NB4 (cell line): ENCODE data around the gene FGFR4.
A peak's percentile ranks its signal among the peaks of the same experiment; 100 is the strongest.
"Not testable (repeated sequence)": the region's sequence is repeated elsewhere in the genome, so short reads cannot be mapped to it uniquely, and the experiment has no call there.

ENCODE experiments used
- DNase-seq: peaks from one replicate; pipeline ENCODE4 v3.0.0; 2010; ENCODE audit warnings: low read depth
- H3K4me3 ChIP-seq: one replicate; pipeline ENCODE4 v1.5.1; 2011; ENCODE audit warnings: mild to moderate bottlenecking, low read depth, low read length, moderate library complexity
- MYC ChIP-seq: IDR thresholded peaks from 2 replicates; pipeline ENCODE4 v1.6.1; 2011; ENCODE audit warnings: low read depth, low read length
- POLR2A ChIP-seq: IDR thresholded peaks from 2 replicates; pipeline ENCODE4 v1.6.1; 2011; ENCODE audit warnings: mild to moderate bottlenecking; ENCODE audit not compliant: insufficient read length; ENCODE audit errors: extremely low read depth
- TF ChIP-seq, protein P1 (sequence below): IDR thresholded peaks from one replicate; pipeline ENCODE4 v1.5.1; 2012; ENCODE audit warnings: low read depth, low read length
- TF ChIP-seq, protein P2 (sequence below): IDR thresholded peaks from 2 replicates; pipeline ENCODE4 v1.6.1; 2011; ENCODE audit warnings: low read depth, low read length

Gene FGFR4

DNA sequence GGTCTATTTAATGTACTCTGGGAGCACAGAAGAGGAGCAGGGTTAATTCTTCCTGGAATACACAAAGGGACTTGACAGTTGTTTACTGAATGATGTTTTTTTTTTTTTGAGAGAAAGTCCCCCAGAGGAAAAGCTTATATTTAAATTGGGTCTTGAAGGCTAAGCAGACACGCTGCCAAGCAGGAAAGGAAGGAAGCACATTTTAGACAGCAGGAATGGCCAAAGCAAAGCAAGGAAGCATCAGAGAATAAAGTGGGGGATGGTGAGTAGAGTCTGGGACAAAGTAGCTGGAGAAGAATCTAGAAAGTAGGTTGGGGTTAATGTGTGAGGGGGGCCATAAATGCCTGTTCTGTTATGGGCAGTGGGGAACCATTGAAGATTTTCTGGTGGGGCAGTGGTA, 42.8 kb upstream of the FGFR4 start:
- no peak overlapping the region for H3K4me3 ChIP-seq
- TF ChIP-seq, protein P1, sequence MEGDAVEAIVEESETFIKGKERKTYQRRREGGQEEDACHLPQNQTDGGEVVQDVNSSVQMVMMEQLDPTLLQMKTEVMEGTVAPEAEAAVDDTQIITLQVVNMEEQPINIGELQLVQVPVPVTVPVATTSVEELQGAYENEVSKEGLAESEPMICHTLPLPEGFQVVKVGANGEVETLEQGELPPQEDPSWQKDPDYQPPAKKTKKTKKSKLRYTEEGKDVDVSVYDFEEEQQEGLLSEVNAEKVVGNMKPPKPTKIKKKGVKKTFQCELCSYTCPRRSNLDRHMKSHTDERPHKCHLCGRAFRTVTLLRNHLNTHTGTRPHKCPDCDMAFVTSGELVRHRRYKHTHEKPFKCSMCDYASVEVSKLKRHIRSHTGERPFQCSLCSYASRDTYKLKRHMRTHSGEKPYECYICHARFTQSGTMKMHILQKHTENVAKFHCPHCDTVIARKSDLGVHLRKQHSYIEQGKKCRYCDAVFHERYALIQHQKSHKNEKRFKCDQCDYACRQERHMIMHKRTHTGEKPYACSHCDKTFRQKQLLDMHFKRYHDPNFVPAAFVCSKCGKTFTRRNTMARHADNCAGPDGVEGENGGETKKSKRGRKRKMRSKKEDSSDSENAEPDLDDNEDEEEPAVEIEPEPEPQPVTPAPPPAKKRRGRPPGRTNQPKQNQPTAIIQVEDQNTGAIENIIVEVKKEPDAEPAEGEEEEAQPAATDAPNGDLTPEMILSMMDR, result no peak
- TF ChIP-seq MYC (no peak), POLR2A (no peak)
- TF ChIP-seq, protein P2, sequence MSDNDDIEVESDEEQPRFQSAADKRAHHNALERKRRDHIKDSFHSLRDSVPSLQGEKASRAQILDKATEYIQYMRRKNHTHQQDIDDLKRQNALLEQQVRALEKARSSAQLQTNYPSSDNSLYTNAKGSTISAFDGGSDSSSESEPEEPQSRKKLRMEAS, result no peak
- DNase-seq, result no peak

DNA sequence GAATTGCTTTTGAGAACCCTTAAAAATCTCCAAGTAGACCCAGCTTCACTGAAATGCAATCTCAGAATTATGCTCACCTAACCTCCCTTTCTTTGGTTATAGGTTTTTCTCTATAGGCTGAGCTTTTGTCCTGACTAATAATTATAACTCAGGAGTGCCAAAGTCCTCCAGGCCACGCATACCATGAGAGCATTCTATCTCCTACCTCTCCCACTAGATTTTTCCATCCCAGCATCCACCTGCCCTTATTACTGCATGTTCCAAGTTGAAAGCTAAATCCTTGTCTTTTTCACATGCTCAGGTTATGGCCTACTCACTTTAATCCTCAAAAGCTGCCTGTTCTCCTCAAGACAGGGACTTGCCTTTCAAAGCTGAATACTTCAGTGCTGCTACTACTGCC, 42.1 kb upstream of the FGFR4 start:
- TF ChIP-seq MYC, result no peak
- TF ChIP-seq, protein P2, result no peak
- TF ChIP-seq, protein P1, result no peak
- TF ChIP-seq POLR2A, result no peak
- no peak for DNase-seq
- no peak overlapping the region for H3K4me3 ChIP-seq

DNA sequence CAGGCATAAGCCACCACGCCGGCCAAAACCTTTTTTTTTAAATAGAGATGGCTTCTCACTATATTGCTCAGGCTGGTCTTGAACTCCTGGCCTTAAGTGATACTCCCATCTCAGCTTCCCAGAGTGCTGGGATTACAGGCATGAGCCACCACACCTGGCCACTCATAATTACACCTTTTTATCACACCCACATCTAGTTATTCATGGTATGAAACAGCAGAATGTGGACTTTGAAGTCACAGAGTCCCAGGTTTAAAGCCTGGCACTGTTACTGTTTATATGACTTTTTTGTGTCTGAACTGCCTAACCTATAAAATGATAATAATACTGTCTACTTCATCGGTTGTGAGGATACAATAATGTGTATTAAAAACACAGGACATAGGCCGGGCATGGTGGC, 41.1 kb upstream of the FGFR4 start:
- TF ChIP-seq, protein P1, result no peak
- TF ChIP-seq, protein P2, result no peak
- TF ChIP-seq MYC (no peak), POLR2A (no peak)

DNA sequence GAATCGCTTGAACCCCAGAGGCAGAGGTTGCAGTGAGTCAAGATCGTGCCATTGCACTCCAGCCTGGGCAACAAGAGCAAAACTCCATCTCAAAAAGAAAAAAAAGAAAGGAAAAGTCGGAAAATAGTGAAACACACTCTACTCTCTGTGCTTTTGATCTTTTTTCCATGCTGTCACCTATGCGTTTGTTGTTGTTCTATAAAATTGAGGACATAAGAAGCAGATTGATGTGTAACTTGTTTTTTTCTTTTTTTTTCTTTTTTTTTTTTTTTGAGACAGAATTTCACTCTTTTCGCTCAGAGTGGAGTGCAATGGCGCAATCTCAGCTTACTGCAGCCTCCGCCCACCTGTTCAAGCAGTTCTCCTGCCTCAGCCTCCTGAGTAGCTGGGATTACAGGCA, 38.2 kb upstream of the FGFR4 start:
- H3K4me3 ChIP-seq, result not testable (repeated sequence)

More for the DNA sequence above, 41.1 kb upstream of the FGFR4 start:
- DNase-seq, result no peak
- H3K4me3 ChIP-seq, result no peak overlapping the region

DNA sequence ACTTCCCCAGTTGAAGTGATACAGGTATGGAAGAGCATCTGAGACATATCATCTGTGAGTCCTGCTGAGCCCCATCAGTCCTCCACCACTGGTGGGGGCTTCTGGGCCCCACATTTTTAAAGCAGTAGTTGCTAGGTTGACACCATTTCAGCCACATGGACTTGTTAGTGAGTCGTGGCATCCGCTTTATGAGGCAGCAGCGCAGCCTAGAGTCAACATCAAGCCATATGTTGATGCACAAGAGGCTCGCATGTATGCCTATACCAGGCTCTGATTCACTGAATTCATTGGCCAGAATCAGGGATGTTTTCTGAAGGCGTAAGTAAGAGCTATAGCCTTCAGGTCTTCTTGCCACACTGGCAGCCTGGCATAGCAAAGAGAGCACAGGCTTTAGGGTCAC, 37.4 kb upstream of the FGFR4 start:
- TF ChIP-seq POLR2A, result no peak
- TF ChIP-seq, protein P2, result no peak
- peak; percentile 39 for DNase-seq
- H3K4me3 ChIP-seq, result no peak overlapping the region

More for the DNA sequence above, 38.2 kb upstream of the FGFR4 start:
- DNase-seq, result not testable (repeated sequence)

DNA sequence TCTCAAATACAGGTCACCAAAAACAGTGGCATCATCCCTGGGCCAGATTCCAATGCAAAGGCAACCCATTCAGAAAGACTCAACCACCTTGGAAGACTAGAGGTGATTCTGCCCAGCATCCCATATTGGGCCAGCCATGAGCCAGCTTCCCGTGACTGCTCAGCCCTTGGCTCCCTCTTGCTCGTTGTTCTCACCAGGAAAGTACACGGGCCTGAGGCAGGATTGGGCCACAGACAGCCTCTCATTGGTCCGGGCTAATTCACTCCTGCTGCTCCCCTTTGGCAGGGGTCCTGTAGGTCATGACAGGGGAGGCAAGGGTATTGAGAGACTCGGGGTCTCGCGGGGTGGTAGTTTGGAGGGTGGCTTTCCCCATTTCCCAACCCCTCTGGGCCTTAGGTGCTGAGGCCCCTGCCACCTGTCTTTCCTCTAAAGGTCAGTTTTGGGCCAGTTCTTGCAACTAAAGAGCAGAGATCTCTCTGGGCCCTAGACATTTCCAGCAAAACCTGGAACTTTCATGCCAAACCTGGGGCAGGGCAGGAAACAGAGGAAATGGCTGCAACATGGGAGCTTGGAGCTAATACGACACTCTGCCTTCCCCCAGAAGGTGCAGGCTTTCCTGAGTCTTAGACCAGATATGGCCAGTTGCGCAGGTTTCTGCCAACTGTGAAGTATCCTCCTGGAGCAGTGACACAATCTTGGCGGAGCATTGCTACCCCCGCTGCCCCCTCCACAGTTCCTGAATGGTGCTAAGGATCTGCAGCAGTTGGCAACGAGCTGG, 22.0 kb upstream of the FGFR4 start:
- TF ChIP-seq, protein P1, result no peak
- TF ChIP-seq, protein P2, result no peak
- TF ChIP-seq POLR2A (no peak), MYC (no peak)
- H3K4me3 ChIP-seq, result no peak overlapping the region
- DNase-seq, result no peak
